B cell (primary cell): ENCODE measurements around the gene TRMT61A.

Experiments used
- EZH2 ChIP-seq: IDR thresholded peaks from 2 replicates; pipeline ENCODE4 v1.6.1; 2012; ENCODE audit warnings: borderline replicate concordance, low read depth, mild to moderate bottlenecking, moderate library complexity, low read length; ENCODE audit not compliant: insufficient read depth, poor library complexity, severe bottlenecking
- TF ChIP-seq, protein P1 (sequence below): fragments of 200-600 bp; IDR thresholded peaks from one replicate; pipeline ENCODE4 v1.8.0; 2022; ENCODE audit warnings: antibody characterized with exemption, mild to moderate bottlenecking

DNA sequence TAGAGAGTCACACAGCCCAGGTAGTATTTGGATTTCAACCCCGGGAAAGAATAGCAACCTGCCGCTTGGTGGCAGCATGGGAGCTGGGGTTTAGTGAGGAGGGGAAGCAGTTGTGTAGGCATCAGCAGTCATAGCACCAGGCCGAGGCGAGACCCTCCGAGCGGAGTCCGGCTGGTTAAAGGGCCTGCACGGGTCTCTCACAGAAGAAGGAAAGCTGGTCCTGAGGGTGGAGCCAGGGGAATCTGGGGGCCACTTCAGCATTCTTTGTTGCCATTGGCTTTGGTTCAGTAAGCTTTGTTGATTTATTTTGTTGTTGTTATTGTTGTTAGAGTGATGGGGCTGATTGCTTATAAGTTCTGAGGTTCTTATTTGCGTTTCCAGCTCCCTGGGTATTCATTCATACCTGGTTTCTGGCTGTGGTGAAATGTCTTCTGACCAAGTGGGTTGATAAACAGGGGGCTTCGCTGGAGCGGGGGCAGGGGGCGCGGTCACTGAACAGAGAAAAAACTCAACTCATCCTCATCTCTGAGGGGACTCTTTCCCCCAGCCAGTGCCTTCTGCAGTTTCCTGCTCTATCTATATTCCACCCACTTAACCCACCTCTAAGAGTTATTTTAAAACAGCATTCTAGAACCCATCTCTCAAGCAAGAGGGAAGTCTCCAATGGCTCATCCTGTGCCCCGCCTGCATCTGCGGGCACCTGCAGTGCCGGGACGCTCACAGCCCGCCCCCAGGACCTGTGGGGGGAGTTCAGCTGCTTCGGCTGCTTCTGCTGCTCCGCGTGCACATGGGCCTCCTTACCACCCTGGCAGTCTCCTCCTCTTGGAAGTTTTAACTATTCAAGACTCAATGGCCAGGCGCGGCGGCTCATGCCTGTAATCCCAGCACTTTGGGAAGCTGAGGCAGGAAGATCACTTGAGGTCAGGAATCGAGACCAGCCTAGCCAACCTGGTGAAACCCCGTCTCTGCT is 18.0 kb upstream of the TRMT61A start:
- TF ChIP-seq, protein P1, sequence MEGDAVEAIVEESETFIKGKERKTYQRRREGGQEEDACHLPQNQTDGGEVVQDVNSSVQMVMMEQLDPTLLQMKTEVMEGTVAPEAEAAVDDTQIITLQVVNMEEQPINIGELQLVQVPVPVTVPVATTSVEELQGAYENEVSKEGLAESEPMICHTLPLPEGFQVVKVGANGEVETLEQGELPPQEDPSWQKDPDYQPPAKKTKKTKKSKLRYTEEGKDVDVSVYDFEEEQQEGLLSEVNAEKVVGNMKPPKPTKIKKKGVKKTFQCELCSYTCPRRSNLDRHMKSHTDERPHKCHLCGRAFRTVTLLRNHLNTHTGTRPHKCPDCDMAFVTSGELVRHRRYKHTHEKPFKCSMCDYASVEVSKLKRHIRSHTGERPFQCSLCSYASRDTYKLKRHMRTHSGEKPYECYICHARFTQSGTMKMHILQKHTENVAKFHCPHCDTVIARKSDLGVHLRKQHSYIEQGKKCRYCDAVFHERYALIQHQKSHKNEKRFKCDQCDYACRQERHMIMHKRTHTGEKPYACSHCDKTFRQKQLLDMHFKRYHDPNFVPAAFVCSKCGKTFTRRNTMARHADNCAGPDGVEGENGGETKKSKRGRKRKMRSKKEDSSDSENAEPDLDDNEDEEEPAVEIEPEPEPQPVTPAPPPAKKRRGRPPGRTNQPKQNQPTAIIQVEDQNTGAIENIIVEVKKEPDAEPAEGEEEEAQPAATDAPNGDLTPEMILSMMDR, result no peak
- no peak for TF ChIP-seq EZH2
